Smooth muscle cell (in vitro differentiated cells): ENCODE results near the gene RAB40A. TPM values are rescaled to one million over a fixed set of nuclear protein-coding genes. Genes with fewer than 3 reads are reported as not detected.
A peak's percentile ranks its signal among the peaks of the same experiment; 100 is the strongest.

Source experiments
- DNase-seq: peaks from one replicate; lab custom pipeline; 2025; ENCODE audit not compliant: unreplicated experiment; lab: John Stamatoyannopoulos, UW
- H2AFZ ChIP-seq: fragments of 200-600 bp; sonication (generic); 2 replicates; pipeline ENCODE4 v1.6.0; 2016; ENCODE audit warnings: antibody characterized with exemption, low read depth, mild to moderate bottlenecking
- H3F3A ChIP-seq: fragments of 200-600 bp; sonication (generic); 2 replicates; pipeline ENCODE4 v1.6.0; 2017; ENCODE audit warnings: antibody characterized with exemption, low read depth
- H3K27ac ChIP-seq: fragments of 200-600 bp; sonication (generic); 2 replicates; pipeline ENCODE4 v1.5.1; 2016; ENCODE audit warnings: low read depth, mild to moderate bottlenecking
- H3K27me3 ChIP-seq: fragments of 200-600 bp; sonication (generic); 2 replicates; pipeline ENCODE4 v1.6.1; 2016; ENCODE audit warnings: low read depth, mild to moderate bottlenecking
- H3K36me3 ChIP-seq: fragments of 200-600 bp; sonication (generic); 2 replicates; pipeline ENCODE4 v1.5.1; 2016; ENCODE audit warnings: low read depth
- H3K4me1 ChIP-seq: fragments of 200-600 bp; sonication (generic); 2 replicates; pipeline ENCODE4 v1.5.1; 2016; ENCODE audit warnings: low read depth
- H3K4me2 ChIP-seq: fragments of 200-600 bp; sonication (generic); 2 replicates; pipeline ENCODE4 v1.6.0; 2016; ENCODE audit warnings: mild to moderate bottlenecking
- H3K4me3 ChIP-seq: fragments of 200-600 bp; sonication (generic); 2 replicates; pipeline ENCODE4 v1.5.1; 2016; ENCODE audit warnings: mild to moderate bottlenecking
- H3K79me2 ChIP-seq: fragments of 200-600 bp; sonication (generic); 2 replicates; pipeline ENCODE4 v1.6.0; 2016; ENCODE audit warnings: low read depth, mild to moderate bottlenecking
- H3K9ac ChIP-seq: fragments of 200-600 bp; sonication (generic); 2 replicates; pipeline ENCODE4 v1.6.0; 2016; ENCODE audit warnings: low read depth
- H3K9me3 ChIP-seq: fragments of 200-600 bp; sonication (generic); replicated peaks from 2 replicates; pipeline ENCODE4 v1.5.1; 2016; ENCODE audit warnings: low read depth
- H4K20me1 ChIP-seq: fragments of 200-600 bp; sonication (generic); 2 replicates; pipeline ENCODE4 v1.6.0; 2016; ENCODE audit warnings: low read depth
- WGBS: methylation state at CpG from one replicate; pipeline ENCODE4 v1.1.7; 2016; ENCODE audit warnings: low lambda C conversion rate; 5-methylcytosine and 5-hydroxymethylcytosine counted together
- polyA plus RNA-seq: library from polyadenylated mRNA; unstranded; fragments of >200 nt; fragmentation: Nextera tagmentation; extraction: Ambion mirVana; gene quantifications from 2 replicates; pipeline ENCODE4 v1.2.1, GENCODE V29; 2016
- total RNA-seq: library from RNA; depleted of rRNA; stranded (reverse); fragments of >200 nt; gene quantifications from 2 replicates; pipeline ENCODE4 v1.2.3, GENCODE V29; 2014
- TF ChIP-seq, protein P1 (sequence below): fragments of 200-600 bp; sonication (generic); IDR thresholded peaks from 2 replicates; pipeline ENCODE4 v1.5.1; 2017; ENCODE audit warnings: borderline replicate concordance, mild to moderate bottlenecking, antibody characterized with exemption; ENCODE audit not compliant: insufficient read depth, poor library complexity, severe bottlenecking

Gene RAB40A
- total and polyA plus RNA-seq, 2 experiments from 2014 or later = 0.13 to 0.63 TPM

DNA sequence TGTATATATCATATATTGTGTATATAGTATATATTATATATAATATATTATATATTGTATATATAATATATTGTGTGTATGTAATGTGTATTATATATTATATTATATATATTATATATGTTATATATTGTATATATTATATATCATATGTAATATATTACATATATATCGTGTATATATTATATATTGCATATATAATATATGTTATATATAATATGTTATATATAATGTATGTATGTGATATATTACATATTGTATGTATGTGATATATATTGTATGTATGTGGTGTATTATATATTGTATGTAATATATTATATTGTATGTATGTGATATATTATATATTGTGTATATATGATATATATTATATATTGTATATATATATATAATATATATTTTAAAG lies 30.5 kb downstream of the RAB40A start:
- no peak for DNase-seq
- Histone ChIP-seq H3K4me3 (no peak overlapping the region), H3K79me2 (no peaks in the 10 kb centered on the region), H3K9me3 (no peaks in the 10 kb centered on the region), H3K4me2 (no peak overlapping the region), H2AFZ (no peak overlapping the region), H3K27me3 (no peaks in the 10 kb centered on the region), H3F3A (no peaks in the 10 kb centered on the region), H3K4me1 (no peaks in the 10 kb centered on the region), H3K27ac (no peak overlapping the region), H3K9ac (no peak overlapping the region), H3K36me3 (no peaks in the 10 kb centered on the region), H4K20me1 (no peaks in the 10 kb centered on the region)
- WGBS = 9% methylated on average over 1 of the region's 1 CpG
- TF ChIP-seq, protein P1, sequence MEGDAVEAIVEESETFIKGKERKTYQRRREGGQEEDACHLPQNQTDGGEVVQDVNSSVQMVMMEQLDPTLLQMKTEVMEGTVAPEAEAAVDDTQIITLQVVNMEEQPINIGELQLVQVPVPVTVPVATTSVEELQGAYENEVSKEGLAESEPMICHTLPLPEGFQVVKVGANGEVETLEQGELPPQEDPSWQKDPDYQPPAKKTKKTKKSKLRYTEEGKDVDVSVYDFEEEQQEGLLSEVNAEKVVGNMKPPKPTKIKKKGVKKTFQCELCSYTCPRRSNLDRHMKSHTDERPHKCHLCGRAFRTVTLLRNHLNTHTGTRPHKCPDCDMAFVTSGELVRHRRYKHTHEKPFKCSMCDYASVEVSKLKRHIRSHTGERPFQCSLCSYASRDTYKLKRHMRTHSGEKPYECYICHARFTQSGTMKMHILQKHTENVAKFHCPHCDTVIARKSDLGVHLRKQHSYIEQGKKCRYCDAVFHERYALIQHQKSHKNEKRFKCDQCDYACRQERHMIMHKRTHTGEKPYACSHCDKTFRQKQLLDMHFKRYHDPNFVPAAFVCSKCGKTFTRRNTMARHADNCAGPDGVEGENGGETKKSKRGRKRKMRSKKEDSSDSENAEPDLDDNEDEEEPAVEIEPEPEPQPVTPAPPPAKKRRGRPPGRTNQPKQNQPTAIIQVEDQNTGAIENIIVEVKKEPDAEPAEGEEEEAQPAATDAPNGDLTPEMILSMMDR = no peak

DNA sequence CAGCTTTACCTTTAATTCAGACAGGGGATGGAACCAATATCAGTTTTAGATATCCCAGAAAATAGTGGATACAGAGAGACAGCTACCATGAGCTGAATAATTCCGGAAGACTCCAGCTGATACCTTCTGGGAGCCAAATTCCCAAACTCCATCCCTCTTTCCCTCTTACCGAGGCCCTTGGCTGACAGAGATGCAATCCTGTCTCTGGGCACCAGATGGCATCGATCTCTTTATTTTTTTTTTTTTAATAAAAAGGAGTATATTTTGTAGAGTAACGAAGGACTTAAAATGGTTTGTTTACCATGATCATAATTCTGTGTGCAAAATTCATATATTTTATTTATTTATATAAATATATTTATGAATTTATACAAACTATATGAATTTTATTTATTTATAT lies 31.0 kb downstream of the RAB40A start:
- WGBS = 28% methylated on average over 4 of the region's 4 CpGs

DNA sequence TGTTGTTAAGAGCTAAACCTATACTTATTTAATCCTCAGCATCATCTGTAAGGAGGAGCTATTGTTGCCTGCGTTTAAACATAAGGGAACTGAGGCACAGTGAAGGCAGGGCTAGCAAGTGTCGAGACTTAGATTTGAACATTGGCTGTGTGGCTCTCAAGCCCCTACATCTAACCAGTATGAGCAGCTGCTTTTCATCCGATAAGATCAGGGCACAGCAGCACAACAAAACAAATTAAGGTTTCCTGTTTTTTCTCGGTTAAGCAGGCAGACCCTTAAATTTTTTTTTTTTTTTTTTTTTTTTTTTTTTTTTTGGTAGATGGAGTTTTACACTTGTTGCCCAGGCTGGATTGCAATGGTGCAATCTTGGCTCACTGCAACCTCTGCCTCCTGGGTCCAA lies 35.6 kb downstream of the RAB40A start:
- 84% methylated on average over 4 of the region's 4 CpGs for WGBS
- no peak for DNase-seq
- TF ChIP-seq, protein P1 = no peak

More for the DNA sequence above, 31.0 kb downstream of the RAB40A start:
- Histone ChIP-seq H3K27ac (no peak overlapping the region), H3K27me3 (no peaks in the 10 kb centered on the region), H3K9ac (no peak overlapping the region), H3K4me1 (no peaks in the 10 kb centered on the region), H3K79me2 (no peaks in the 10 kb centered on the region), H4K20me1 (no peaks in the 10 kb centered on the region), H3K4me3 (no peak overlapping the region), H2AFZ (no peak overlapping the region), H3K9me3 (no peaks in the 10 kb centered on the region), H3K4me2 (no peak overlapping the region), H3F3A (no peaks in the 10 kb centered on the region), H3K36me3 (no peaks in the 10 kb centered on the region)
- TF ChIP-seq, protein P1 = peak; percentile 47
- DNase-seq = no peak

DNA sequence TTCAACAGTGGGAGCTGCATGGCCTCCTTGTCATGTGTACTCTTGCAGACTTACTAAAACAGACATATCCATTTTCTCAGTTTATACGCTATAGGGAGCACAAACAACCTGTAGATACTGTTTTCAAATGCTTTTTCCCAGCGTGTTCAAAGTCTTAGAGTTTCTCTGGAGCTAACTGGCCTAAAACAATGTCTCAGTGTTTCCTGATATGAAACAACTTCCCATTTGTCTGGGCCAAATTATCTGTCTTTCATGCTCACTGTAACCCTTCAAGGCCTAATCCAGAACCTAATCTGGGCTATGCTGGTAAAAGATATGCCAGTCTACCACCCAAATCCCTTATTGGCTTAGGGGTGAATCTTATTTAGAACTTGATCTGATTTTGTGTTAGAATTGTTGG lies 38.8 kb downstream of the RAB40A start:
- H3K4me3 ChIP-seq = no peak overlapping the region
- no peaks in the 10 kb centered on the region for H3K36me3 ChIP-seq
- 60% methylated on average over 2 of the region's 2 CpGs for WGBS
- DNase-seq = no peak
- no peaks in the 10 kb centered on the region for H3K27me3 ChIP-seq
- H3K4me2 ChIP-seq = no peak overlapping the region
- TF ChIP-seq, protein P1 = no peak
- H2AFZ ChIP-seq = no peak overlapping the region
- no peaks in the 10 kb centered on the region for H3F3A ChIP-seq
- H3K9me3 ChIP-seq = no peaks in the 10 kb centered on the region
- no peak overlapping the region for H3K9ac ChIP-seq
- H3K4me1 ChIP-seq = no peaks in the 10 kb centered on the region
- H3K79me2 ChIP-seq = no peaks in the 10 kb centered on the region
- no peaks in the 10 kb centered on the region for H4K20me1 ChIP-seq
- no peak overlapping the region for H3K27ac ChIP-seq

More for the DNA sequence above, 35.6 kb downstream of the RAB40A start:
- Histone ChIP-seq H3K9ac (no peak overlapping the region), H3K4me1 (no peaks in the 10 kb centered on the region), H4K20me1 (no peaks in the 10 kb centered on the region), H3K9me3 (no peaks in the 10 kb centered on the region), H3K36me3 (no peaks in the 10 kb centered on the region), H3K27me3 (no peaks in the 10 kb centered on the region), H3F3A (no peaks in the 10 kb centered on the region), H3K4me2 (no peak overlapping the region), H2AFZ (no peak overlapping the region), H3K4me3 (no peak overlapping the region), H3K27ac (no peak overlapping the region), H3K79me2 (no peaks in the 10 kb centered on the region)
